ENCODE measurements around the gene NAA16.
"Not testable (repeated sequence)": the region's sequence is repeated elsewhere in the genome, so short reads cannot be mapped to it uniquely, and the experiment has no call there.

Gene NAA16

GRCh38 chr13:41306271-41307145 lies 4.6 kb upstream of the NAA16 start:
- DNase-seq = no peak

GRCh38 chr13:41307884-41308640 lies 3.0 kb upstream of the NAA16 start:
- DNase-seq = no peak

- no peak for DNase-seq
Measured at GRCh38 chr13:41311406-41312175, 524 bp downstream of the NAA16 start.

- no peak for DNase-seq
Measured at GRCh38 chr13:41312176-41312500, 1.1 kb downstream of the NAA16 start.

- DNase-seq = no peak
Measured at GRCh38 chr13:41313117-41313516, 2.0 kb downstream of the NAA16 start.

- DNase-seq = no peak
Measured at GRCh38 chr13:41313659-41314197, 2.7 kb downstream of the NAA16 start.

GRCh38 chr13:41315443-41316047 lies 4.5 kb downstream of the NAA16 start:
- no peak for DNase-seq

GRCh38 chr13:41317243-41317642 lies 6.2 kb downstream of the NAA16 start:
- no peak for DNase-seq

GRCh38 chr13:41325752-41326151 lies 14.7 kb downstream of the NAA16 start:
- no peak for DNase-seq

GRCh38 chr13:41326661-41327060 lies 15.6 kb downstream of the NAA16 start:
- DNase-seq = no peak

GRCh38 chr13:41327994-41328790 lies 17.1 kb downstream of the NAA16 start:
- no peak for DNase-seq

GRCh38 chr13:41332829-41333228 lies 21.8 kb downstream of the NAA16 start:
- DNase-seq = no peak

- no peak for DNase-seq
Measured at GRCh38 chr13:41334810-41335209, 23.7 kb downstream of the NAA16 start.

- DNase-seq = no peak
Measured at GRCh38 chr13:41344358-41344757, 33.3 kb downstream of the NAA16 start.

- DNase-seq = no peak
Measured at GRCh38 chr13:41345165-41345913, 34.3 kb downstream of the NAA16 start.

- no peak for DNase-seq
Measured at GRCh38 chr13:41345914-41346589, 35.0 kb downstream of the NAA16 start.

- DNase-seq = peak; percentile 8
Measured at GRCh38 chr13:41352935-41353840, 42.1 kb downstream of the NAA16 start.

- DNase-seq = no peak
Measured at GRCh38 chr13:41354416-41354815, 43.3 kb downstream of the NAA16 start.

- not testable (repeated sequence) for DNase-seq
Measured at GRCh38 chr13:41356385-41356648, 45.2 kb downstream of the NAA16 start.

GRCh38 chr13:41356786-41357185 lies 45.7 kb downstream of the NAA16 start:
- no peak for DNase-seq

Measured in 8988T (cell line).